HTERT RPE-1 (cell line): ENCODE results near the gene SERAC1.

Experiments used
- in situ Hi-C: fragments of 300-500 bp; cut with MboI; formaldehyde crosslinking; loops from 4 replicates; pipeline ENCODE4 v1.14.3; 2020; ENCODE audit warnings: low sequenced_read_pairs

SERAC1 gene

DNA sequence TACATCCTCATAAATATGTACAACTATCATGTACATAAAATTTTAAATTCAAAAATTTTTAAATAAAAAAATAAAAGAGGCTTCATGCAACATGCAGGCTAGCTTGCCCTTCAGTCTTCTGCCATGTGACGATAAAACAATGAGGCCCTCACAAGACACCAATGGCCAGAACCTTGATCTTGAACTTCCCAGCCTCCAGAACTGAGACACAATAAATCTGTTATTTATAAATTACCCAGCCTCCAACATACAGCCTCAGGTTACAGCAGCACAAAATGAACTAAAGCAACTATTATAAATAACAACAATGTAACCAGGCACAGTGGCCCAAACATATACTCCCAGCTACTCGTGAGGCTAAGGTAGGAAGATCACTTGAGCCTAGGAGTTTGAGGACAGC is 42.8 kb downstream of the SERAC1 start:
- in situ Hi-C loops: no loop called here

DNA sequence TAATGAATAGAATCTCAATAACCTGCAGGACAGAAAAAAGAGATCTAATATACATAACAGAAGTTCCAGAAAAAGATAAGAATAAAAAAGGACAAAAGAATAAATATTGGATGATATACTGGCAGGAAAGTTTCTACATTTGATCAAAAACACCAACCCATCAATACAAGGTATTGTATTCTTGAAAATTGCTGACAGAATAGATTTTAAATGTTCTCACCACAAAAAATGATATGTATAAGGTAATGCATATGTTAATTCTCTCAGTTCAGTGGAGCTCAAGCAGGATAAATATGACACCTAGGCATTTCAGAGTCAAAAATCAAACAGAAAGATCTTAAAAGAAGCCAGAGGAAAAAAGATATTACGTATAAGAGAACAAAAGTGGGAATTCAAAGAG is 43.8 kb downstream of the SERAC1 start:
- in situ Hi-C loops: no loop called here

DNA sequence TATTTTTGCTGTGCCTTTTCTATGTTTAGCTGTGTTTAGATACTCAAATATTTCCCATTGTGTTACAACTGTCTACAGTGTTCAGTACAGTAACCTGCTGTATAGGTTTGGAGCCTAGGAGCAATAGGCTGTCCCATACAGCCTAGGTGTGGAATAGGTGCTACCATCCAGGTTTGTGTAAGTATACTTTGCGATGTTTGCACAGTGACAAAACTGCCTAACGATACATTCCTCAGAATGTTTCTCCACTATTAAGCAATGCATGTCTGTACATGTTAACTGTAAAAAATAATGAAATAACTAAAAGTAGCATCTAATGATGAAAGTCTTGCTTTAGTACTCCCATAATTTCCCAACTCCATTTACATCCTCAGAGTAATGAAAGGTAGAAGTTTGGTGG is 46.0 kb downstream of the SERAC1 start:
- in situ Hi-C loops: no loop called here

DNA sequence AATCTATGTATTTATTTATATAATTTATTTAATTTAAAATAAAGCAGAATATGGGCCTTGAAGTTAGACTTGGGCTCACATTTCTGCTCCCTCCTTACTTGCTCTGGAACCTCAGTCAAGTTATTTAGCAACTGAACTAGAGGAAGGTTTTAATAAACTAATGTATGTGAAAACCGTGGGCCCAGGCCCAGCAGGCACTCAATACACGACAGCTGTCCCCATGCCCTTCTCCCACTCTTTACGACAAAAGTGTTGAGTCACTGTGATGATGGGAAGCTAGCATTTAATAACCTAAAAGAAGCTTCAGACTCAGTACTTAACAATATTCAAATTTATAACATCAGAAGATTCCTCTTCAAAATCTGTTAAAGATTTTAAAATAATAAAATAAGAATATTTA is 46.7 kb downstream of the SERAC1 start:
- in situ Hi-C loops: no loop called here

DNA sequence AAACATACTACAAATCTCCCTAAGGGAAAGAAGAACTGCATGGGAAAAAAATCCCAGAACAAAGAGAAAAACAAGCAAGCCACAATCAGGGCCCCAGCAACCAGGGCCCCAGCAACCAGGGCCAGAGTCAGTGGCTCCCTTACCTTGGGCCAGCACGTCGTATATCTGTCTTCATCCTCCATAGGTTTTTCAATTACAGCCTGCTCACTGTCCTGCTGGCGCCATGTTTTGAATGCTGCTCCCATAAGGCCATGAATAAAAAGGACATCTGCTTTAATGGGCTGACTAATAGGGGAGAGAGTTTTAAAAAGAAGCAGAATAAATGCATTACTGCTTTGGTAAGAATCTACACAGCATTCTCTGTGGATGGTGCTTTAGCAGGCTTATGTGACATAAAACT is 49.2 kb downstream of the SERAC1 start:
- in situ Hi-C loops: no loop called here

DNA sequence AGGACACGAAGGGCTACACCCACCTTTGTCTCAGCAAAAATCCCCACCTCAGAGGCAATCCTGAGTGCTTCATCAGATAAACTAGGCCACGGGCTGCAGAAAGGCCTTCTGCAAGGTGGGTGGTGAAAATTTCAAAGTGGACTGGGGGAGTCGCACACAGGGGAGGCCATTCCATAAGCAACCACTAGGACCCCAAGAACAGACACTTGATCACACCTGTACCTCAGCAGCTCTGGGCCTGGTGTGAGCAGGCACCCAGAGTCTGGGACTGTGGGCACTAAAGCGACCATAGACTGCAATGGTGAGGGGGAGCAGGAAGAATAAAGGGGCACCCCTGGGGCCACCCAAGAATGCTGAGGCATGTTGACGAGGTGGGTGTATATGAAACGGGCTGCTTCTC is 52.6 kb downstream of the SERAC1 start:
- in situ Hi-C loops: no loop called here

DNA sequence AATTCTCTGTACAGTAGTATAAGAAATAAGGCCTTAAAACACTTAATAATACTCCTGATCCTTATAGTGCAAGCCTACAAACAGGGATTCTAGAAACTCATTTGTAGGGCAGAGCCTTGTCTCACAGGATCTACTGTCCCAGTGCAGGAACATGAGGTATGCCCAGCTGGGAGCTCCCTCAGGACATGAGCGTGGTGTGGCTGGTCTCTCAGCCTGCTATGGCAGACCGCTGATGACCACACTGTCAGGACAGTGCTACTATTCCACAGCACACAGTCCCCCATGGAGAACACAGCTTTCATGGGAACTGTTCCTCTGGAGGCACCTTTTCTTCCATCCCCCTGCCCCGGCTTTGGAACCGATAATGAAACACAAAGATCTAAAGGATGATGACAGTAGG is 53.0 kb downstream of the SERAC1 start:
- in situ Hi-C loops: no loop called here

DNA sequence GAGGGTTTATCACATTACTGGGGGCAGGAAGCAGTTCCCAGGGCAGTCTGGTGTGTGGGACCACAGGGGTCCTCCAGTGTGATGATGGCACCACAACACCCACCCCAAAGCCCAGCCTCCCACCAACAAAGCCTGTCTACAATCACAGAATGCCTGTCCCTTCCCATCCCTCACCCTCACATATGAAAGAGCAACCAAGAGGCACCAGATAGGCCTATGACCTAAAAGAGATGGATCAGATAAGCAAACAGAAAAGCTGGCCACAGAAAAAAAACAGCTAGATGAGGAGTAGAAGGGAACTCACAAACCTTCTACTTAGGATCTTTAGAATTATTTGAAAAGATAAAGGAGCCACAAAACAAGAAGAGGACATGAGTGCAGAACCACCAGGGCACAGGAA is 54.3 kb downstream of the SERAC1 start:
- in situ Hi-C loops: no loop called here

DNA sequence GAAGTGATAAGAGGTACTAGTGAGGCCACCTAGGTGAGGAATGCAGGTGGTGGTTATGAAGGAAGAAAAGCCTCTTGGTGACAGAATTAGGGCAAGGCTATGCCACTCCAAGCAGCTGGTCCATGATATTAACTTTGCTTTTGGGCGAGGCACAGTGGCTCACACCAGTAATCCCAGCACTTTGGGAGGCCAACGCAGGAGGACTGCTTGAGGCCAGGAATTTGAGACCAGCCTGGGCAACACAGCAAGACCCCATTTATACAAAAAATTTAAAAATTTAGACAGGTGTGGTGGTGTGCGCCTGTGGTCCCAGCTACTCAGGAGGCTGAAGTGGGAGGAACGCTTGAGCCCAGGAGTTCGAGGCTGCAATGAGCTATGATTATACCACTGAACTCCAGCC is 56.1 kb downstream of the SERAC1 start:
- in situ Hi-C loops: no loop called here

DNA sequence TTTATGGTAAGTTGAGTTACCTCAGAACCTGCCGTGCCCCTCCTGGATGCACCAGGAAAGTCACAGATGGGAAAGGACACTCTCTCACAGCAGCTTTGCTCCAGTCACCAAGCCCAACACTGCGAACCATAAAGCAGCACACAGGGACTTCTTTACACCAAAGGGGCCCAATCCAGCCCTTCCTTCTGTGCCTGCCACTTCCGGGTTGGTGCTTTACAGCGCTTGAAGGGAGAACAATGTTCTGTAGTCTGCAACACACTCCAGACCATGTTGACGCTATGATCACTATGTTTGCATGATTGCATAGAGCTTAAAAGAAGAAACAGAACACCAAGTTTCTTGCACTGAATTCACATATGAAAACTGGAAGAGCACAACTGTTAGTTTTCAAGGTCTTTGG is 57.1 kb downstream of the SERAC1 start:
- in situ Hi-C loops: no loop called here

DNA sequence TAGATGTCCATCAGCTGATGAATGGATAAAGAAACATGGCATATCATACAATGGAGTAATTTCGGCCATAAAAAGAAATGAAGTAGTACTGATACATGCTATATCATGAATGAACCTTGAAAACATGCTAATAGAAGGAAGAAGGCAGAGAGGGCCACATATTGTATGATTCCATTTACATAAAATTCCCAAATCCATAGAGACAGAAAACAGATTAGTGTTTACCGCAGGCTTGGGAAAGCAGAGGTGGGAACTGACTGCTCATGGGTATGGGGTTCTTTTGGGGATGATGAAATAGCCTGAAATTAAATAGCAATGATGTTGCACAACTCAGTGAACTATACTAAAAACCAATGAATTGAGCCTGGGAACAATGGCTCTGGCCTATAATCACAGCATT is 58.3 kb downstream of the SERAC1 start:
- in situ Hi-C loops: no loop called here

DNA sequence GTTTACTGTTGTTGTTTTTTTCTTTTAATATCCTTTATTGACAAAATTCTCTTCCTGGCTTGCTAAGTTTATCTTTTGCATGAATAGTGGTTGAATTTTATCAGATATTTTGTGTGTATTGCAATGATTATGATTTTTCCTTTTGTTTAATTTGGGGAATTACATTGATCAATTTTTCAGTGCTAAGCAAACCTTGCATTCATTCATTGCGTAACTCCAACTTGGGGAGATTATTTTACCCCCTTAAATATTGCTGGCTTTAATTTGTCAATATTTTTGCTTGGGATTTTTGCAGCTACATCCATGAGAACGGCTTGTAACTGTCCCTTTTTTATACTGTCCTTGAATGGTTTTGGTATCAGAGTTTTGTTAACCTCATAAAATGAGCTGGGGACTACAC is 63.4 kb downstream of the SERAC1 start:
- in situ Hi-C loops: no loop called here

DNA sequence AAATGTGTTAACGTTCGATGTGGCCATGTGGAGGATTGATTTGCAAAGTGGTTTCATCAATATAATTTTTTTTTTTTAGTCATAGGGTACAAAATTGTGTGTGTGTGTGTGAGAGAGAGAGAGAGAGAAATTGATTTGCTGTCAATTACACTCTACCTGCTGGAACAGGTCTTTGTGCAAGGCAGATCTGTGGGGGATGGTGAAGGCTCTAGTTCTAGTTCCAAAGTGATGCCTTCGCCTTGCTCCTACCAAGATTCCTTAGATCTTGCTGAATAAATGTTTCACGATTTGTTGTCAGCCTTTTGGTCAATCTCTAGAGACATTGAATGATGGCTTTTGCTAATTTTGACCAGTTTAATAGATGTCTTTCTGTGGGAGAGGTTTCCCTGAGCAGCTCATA is 64.8 kb downstream of the SERAC1 start:
- in situ Hi-C loops: no loop called here

DNA sequence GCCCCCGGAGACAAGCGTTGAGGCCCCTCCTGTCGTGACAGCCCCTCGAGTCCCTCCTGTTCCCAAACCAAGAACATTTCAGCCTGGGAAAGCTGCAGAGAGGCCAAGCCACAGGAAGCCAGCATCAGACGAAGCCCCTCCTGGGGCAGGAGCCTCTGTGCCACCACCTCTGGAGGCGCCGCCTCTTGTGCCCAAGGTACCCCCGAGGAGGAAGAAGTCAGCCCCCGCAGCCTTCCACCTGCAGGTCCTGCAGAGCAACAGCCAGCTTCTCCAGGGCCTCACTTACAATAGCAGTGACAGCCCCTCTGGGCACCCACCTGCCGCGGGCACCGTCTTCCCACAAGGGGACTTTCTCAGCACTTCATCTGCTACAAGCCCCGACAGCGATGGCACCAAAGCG is 72.4 kb downstream of the SERAC1 start:
- in situ Hi-C loops: no loop called here

DNA sequence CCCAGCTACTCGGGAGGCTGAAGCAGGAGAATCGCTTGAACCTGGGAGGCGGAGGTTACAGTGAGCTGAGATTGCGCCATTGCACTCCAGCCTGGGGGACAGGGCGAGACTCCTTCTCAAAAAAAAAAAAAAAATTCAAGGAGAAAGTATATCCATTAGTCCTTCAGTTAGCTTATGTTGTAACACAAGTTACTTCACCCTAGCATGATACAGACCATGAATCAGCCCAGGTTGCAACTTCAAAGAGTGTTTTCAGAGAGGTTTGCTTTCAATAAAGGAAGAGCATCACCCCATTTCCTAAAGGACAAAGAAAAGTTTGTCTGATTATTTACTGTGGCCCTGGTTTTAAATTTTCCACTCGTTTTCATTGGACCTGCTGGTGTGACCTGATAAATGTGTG is 73.0 kb downstream of the SERAC1 start:
- in situ Hi-C loops: no loop called here

DNA sequence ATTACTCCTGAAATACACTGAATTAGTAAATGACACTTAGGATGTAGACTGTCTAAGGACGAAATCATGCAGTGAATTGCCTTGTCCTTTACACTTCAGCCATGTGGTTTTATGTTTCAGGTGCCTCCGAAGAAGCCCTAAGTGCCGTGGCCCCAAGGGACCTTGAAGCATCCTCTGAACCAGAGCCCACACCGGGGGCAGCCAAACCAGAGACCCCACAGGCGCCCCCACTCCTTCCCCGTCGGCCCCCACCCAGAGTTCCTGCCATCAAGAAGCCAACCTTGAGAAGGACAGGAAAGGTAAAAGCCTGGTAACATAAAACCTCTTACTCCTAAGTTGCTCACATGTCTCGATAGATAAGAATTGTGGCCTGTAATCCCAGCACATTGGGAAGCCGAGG is 75.3 kb downstream of the SERAC1 start:
- in situ Hi-C loops: no loop called here

DNA sequence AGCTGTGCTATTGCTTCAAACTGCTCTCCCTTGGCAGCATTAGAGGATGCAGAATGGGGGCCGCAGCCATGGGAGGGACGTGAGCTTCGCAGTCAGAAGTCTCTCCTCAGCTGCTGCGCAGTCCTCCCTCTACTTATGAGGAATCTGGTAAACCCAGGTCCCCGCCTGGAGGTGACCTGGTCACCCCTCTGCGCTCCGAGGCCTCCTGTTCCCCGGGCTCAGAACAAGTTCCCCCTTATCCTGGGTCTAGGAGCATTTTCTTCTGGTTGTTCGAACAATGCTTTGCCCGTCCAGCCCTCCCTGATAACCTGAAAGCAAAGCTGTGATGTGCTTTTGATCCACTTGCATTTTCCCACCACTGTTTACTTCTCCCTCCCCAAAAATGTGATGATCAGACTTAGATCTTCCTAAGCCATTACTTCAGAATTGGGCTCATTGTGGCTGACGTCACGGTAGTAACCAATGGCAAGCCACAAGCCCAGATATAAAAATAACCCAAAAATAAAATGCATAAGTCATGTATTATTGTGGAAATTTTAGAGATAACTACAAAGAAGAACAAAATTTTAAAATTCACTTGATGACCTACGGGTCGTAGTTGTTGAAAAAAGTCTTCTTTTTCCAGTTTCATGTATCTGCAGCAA is 80.7 kb downstream of the SERAC1 start:
- in situ Hi-C loops: no loop called here

DNA sequence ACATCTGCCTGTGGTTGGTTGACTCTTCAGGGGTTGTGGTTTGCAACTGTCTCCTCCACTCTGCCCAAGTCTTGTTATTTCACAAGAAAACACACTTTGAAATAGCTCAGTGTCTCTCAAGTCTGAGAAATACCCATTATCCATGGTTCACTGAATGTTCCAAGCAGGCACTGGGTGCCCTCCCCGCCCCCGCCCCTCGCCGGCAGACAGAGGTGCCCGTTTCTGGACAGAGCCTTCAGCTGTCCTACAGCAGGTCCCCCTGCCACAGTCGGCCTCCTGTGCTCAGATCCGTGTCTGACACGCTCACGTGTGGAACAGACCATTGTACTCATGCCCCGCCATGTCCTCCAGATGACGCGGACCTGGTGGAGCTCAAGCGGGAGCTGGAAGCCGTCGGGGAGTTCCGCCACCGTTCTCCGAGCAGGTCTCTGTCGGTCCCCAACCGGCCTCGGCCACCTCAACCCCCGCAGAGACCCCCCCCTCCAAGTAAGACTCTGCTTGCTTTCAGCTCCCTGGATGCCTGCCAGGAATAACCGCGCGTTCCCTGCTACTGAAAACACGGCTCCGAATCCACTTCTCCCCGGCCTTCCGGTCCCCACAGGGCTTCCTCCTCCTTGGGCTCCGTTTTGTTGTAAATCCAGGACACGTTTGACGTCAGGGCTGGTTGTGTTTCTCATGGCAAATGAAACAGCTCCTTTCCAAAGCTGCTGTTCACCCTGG is 81.4 kb downstream of the SERAC1 start:
- in situ Hi-C loops: no loop called here

DNA sequence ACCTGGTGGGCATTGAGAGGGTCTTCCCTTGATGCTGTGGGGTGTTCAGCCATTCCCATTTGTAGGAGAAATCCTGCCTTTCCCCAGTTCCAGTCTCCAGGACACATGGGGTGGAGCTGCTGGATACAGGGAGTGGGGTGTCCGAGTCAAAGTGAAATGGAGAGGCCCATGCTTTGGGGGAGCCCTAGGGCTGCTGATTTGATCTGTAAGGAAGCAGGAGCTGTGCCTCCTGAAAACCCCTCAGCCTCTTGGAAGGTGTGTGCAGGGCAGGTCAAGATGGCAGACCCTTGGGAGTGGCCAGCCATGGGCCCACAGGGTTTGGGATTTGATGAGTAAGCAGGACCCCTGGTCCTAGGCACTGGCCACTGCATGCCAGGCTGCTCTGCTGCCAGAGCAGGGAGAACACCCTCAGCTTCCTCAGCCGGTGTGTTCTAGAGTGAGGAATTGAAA is 82.0 kb downstream of the SERAC1 start:
- in situ Hi-C loops: no loop called here

DNA sequence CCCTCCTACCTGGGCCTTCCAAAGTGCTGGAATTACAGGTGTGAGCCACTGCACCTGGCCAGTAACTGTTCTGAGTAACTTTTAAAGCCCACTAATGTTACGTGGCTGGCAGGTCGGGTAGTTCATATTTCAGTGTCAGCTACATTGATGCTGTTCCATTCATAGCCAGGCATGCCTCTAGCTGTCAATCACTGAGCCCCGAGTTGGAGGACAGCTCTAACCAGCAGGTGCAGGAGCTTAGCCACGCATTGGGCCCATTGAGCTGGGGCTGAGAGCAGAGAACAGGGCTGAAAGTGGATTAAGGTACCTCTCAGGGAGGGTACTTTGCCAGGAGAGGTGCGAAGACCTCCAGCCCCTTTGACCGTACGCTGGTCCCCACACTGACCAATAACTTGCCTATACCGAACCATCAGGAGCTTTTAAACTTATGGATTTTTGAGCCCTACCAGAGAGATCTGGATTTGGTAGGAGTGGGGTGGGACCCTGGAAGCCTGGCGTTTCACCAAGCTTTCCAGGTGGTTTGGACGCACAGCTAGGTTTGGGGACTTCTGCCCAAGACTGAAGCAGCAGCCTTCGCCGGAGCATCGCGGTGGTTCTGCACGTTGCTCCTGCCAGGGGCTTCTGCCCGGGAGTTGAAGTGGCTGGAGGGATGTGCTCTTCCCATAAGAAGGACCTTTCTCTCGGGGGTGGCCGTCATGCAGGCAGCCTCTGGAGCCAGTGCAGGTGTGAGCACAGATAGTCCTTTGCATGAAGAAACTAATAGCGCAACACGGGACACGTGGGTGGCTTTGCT is 82.6 kb downstream of the SERAC1 start:
- in situ Hi-C loops: no loop called here

DNA sequence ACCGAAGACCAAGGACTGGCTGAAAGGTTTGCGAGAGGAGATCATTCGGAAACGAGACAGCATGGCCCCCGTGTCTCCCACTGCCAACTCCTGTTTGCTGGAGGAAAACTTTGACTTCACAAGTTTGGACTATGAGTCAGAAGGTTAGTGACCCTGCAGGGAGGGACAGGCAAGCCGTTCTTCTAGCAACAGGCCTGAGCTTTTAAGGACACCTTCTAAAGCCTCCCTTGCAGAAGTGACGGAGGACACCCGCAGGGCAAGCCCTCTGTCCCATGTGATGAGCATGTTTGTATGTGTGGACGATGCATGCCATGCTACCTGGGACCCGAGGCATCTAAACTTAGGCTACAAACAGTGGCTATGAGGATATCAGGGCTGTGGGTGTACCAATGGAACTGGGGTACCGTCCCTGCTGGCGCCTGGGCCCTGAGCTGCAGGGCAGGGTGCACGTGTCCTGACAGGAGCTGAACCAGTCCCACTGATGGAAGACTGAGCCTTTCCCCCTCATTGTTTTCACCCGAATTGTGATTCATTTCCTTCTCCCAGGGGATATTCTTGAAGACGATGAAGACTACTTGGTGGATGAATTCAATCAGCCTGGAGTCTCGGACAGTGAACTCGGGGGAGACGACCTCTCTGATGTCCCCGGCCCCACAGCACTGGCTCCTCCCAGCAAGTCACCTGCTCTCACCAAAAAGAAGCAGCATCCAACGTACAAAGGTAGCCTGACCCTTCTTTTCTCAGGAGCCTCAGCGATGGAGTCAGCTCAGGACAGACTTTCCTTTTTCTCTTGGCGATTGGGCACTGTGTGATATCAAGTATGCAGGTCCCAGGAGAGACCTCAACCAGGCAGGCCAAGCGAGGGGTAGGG is 84.4 kb downstream of the SERAC1 start:
- in situ Hi-C loops: no loop called here
